Skeletal muscle satellite cell (primary cell): ENCODE results near the gene CREB3L2.
"Not testable (repeated sequence)": the region's sequence is repeated elsewhere in the genome, so short reads cannot be mapped to it uniquely, and the experiment has no call there.

Experiments
- H3K27me3 ChIP-seq: 2 replicates; pipeline ENCODE4 v1.7.0; 2013; ENCODE audit warnings: low read length; ENCODE audit not compliant: control insufficient read depth, insufficient read depth
- H3K36me3 ChIP-seq: 2 replicates; pipeline ENCODE4 v1.7.0; 2013; ENCODE audit warnings: mild to moderate bottlenecking, control low read depth, low read length; ENCODE audit not compliant: insufficient read depth
- H3K4me1 ChIP-seq: 2 replicates; pipeline ENCODE4 v1.7.0; 2013; ENCODE audit warnings: low read length; ENCODE audit not compliant: control insufficient read depth, insufficient read depth
- H3K4me2 ChIP-seq: 2 replicates; pipeline ENCODE4 v1.7.0; 2013; ENCODE audit warnings: mild to moderate bottlenecking, low read length
- H3K4me3 ChIP-seq: 2 replicates; pipeline ENCODE4 v1.7.0; 2013; ENCODE audit warnings: low read length
- H3K9ac ChIP-seq: 2 replicates; pipeline ENCODE4 v1.7.0; 2013; ENCODE audit warnings: mild to moderate bottlenecking, low read depth, low read length, moderate library complexity
- H3K9me3 ChIP-seq: replicated peaks from 2 replicates; pipeline ENCODE4 v1.7.0; 2013; ENCODE audit warnings: mild to moderate bottlenecking, control low read depth, low read length

CREB3L2 gene

GRCh38 chr7:138029126-138029525, 27.2 kb upstream of the CREB3L2 start:
- no peaks in the 10 kb centered on the region for H3K9me3 ChIP-seq
- no peak overlapping the region for H3K4me2 ChIP-seq
- H3K4me1 ChIP-seq = no peaks in the 10 kb centered on the region
- H3K27me3 ChIP-seq = peaks cover 42% of the 10 kb centered on the region
- H3K4me3 ChIP-seq = no peak overlapping the region
- H3K36me3 ChIP-seq = no peaks in the 10 kb centered on the region
- H3K9ac ChIP-seq = no peak overlapping the region

- Histone ChIP-seq H3K27me3 (peaks cover 31% of the 10 kb centered on the region), H3K4me2 (no peak overlapping the region), H3K4me3 (no peak overlapping the region), H3K4me1 (no peaks in the 10 kb centered on the region), H3K9me3 (no peaks in the 10 kb centered on the region), H3K36me3 (no peaks in the 10 kb centered on the region), H3K9ac (no peak overlapping the region)
Measured at GRCh38 chr7:138027100-138027499, 25.2 kb upstream of the CREB3L2 start.

GRCh38 chr7:138025215-138026186, 23.6 kb upstream of the CREB3L2 start:
- Histone ChIP-seq H3K4me1 (no peaks in the 10 kb centered on the region), H3K27me3 (peaks cover 23% of the 10 kb centered on the region)

GRCh38 chr7:138024765-138025164, 22.9 kb upstream of the CREB3L2 start:
- no peak overlapping the region for H3K4me2 ChIP-seq
- no peaks in the 10 kb centered on the region for H3K9me3 ChIP-seq
- no peaks in the 10 kb centered on the region for H3K4me1 ChIP-seq

More at GRCh38 chr7:138025215-138026186, 23.6 kb upstream of the CREB3L2 start:
- Histone ChIP-seq H3K4me2 (no peak overlapping the region), H3K36me3 (no peaks in the 10 kb centered on the region), H3K9me3 (no peaks in the 10 kb centered on the region), H3K4me3 (no peak overlapping the region), H3K9ac (no peak overlapping the region)

GRCh38 chr7:138024343-138024691, 22.4 kb upstream of the CREB3L2 start:
- no peaks in the 10 kb centered on the region for H3K36me3 ChIP-seq
- H3K4me3 ChIP-seq = no peak overlapping the region
- no peak overlapping the region for H3K9ac ChIP-seq
- H3K9me3 ChIP-seq = no peaks in the 10 kb centered on the region
- H3K4me2 ChIP-seq = no peak overlapping the region
- H3K4me1 ChIP-seq = no peaks in the 10 kb centered on the region
- H3K27me3 ChIP-seq = peaks cover 18% of the 10 kb centered on the region

More at GRCh38 chr7:138024765-138025164, 22.9 kb upstream of the CREB3L2 start:
- Histone ChIP-seq H3K27me3 (peaks cover 19% of the 10 kb centered on the region), H3K9ac (no peak overlapping the region), H3K36me3 (no peaks in the 10 kb centered on the region), H3K4me3 (no peak overlapping the region)

GRCh38 chr7:138023618-138024342, 21.9 kb upstream of the CREB3L2 start:
- H3K9ac ChIP-seq = no peak overlapping the region
- no peak overlapping the region for H3K4me2 ChIP-seq
- H3K4me3 ChIP-seq = no peak overlapping the region
- no peaks in the 10 kb centered on the region for H3K4me1 ChIP-seq
- H3K36me3 ChIP-seq = no peaks in the 10 kb centered on the region
- peaks cover 13% of the 10 kb centered on the region for H3K27me3 ChIP-seq
- H3K9me3 ChIP-seq = no peaks in the 10 kb centered on the region

- no peaks in the 10 kb centered on the region for H3K36me3 ChIP-seq
- H3K9ac ChIP-seq = no peak overlapping the region
- no peaks in the 10 kb centered on the region for H3K4me1 ChIP-seq
- H3K4me2 ChIP-seq = no peak overlapping the region
- no peaks in the 10 kb centered on the region for H3K9me3 ChIP-seq
- no peaks in the 10 kb centered on the region for H3K27me3 ChIP-seq
- H3K4me3 ChIP-seq = no peak overlapping the region
Measured at GRCh38 chr7:138021889-138022288, 20.0 kb upstream of the CREB3L2 start.

GRCh38 chr7:138017992-138018391, 16.1 kb upstream of the CREB3L2 start:
- no peaks in the 10 kb centered on the region for H3K4me1 ChIP-seq
- H3K9me3 ChIP-seq = no peaks in the 10 kb centered on the region
- no peak overlapping the region for H3K9ac ChIP-seq
- no peak overlapping the region for H3K4me2 ChIP-seq
- no peaks in the 10 kb centered on the region for H3K36me3 ChIP-seq
- H3K4me3 ChIP-seq = no peak overlapping the region
- no peaks in the 10 kb centered on the region for H3K27me3 ChIP-seq

GRCh38 chr7:138015096-138015495, 13.2 kb upstream of the CREB3L2 start:
- Histone ChIP-seq H3K4me2 (no peak overlapping the region), H3K36me3 (no peaks in the 10 kb centered on the region), H3K4me3 (no peak overlapping the region), H3K27me3 (peaks cover 3% of the 10 kb centered on the region), H3K9me3 (no peaks in the 10 kb centered on the region), H3K4me1 (no peaks in the 10 kb centered on the region), H3K9ac (no peak overlapping the region)

- H3K9me3 ChIP-seq = no peaks in the 10 kb centered on the region
- H3K4me1 ChIP-seq = no peaks in the 10 kb centered on the region
Measured at GRCh38 chr7:138014686-138015085, 12.8 kb upstream of the CREB3L2 start.

GRCh38 chr7:138014201-138014600, 12.3 kb upstream of the CREB3L2 start:
- H3K4me3 ChIP-seq, H3K4me2 ChIP-seq, H3K9ac ChIP-seq, H3K4me1 ChIP-seq, H3K36me3 ChIP-seq, H3K9me3 ChIP-seq, H3K27me3 ChIP-seq: not testable (repeated sequence)

More at GRCh38 chr7:138014686-138015085, 12.8 kb upstream of the CREB3L2 start:
- Histone ChIP-seq H3K4me2 (no peak overlapping the region), H3K9ac (no peak overlapping the region), H3K4me3 (no peak overlapping the region), H3K36me3 (no peaks in the 10 kb centered on the region), H3K27me3 (peaks cover 3% of the 10 kb centered on the region)
